B cell (primary cell): Measurements from ENCODE around the gene MYH11. TPM values are rescaled to one million over a fixed set of nuclear protein-coding genes. Genes with fewer than 3 reads are reported as not detected.

Experiments used
- ATAC-seq: fragments of 200-7000 bp; cut with Tn5 transposase; one replicate; pipeline ENCODE4 v1.10.0; 2021; ENCODE audit warnings: low read depth, mild to moderate bottlenecking, moderate number of reproducible peaks, moderate library complexity
- CTCF ChIA-PET: fragments of 350-600 bp; sonication (Branson Sonifier 250); formaldehyde crosslinking; loops from one replicate; lab custom pipeline; 2021; ENCODE audit warnings: antibody characterized with exemption, inconsistent platforms; lab: Charles Lee
- POLR2A ChIA-PET: fragments of 350-600 bp; sonication (Branson Sonifier 250); formaldehyde crosslinking; loops from one replicate; lab custom pipeline; 2021; ENCODE audit warnings: antibody characterized with exemption; lab: Charles Lee
- DNase-seq: peaks from one replicate; pipeline ENCODE4 v3.0.0; 2013
- H2AFZ ChIP-seq: 2 replicates; pipeline ENCODE4 v1.6.1; 2012; ENCODE audit warnings: mild to moderate bottlenecking, low read depth, low read length; ENCODE audit not compliant: insufficient read depth, poor library complexity, severe bottlenecking
- H3K27ac ChIP-seq, 2 donors: 1 replicate in 1 of 2; 2 replicates in 1 of 2; pipeline ENCODE4 v1.5.1; 2012 to 2013; ENCODE audit warnings: low read length in 2 of 2, mild to moderate bottlenecking in 2 of 2, moderate library complexity in 1 of 2
- H3K27me3 ChIP-seq, 4 experiments: fragments of 200-600 bp in 1 of 4; sonication (generic) in 1 of 4; replicated peaks in 1 of 4; 1 replicate in 2 of 4; 2 replicates in 2 of 4; pipeline versions ENCODE4 v1.6.1 to v1.7.0; 2013 to 2016; ENCODE audit warnings: low read length in 3 of 4, mild to moderate bottlenecking in 2 of 4, mixed read lengths in 1 of 4, moderate library complexity in 1 of 4; ENCODE audit not compliant: insufficient read depth in 4 of 4, control insufficient read depth in 3 of 4; ENCODE audit errors: control extremely low read depth in 1 of 4
- H3K36me3 ChIP-seq, 2 experiments: replicated peaks in 1 of 2; 1 replicate in 1 of 2; 2 replicates in 1 of 2; pipeline versions ENCODE4 v1.6.1 to v1.7.1; 2013; ENCODE audit warnings: low read length in 1 of 2; ENCODE audit not compliant: insufficient read depth in 2 of 2, control insufficient read depth in 1 of 2; ENCODE audit errors: control extremely low read depth in 1 of 2, extremely low read depth in 1 of 2
- H3K4me1 ChIP-seq, 2 donors: fragments of 200-600 bp in 1 of 2; sonication (generic) in 1 of 2; 1 replicate in 1 of 2; 2 replicates in 1 of 2; pipeline versions ENCODE4 v1.5.1 to v1.6.1; 2013 to 2017; ENCODE audit warnings: low read length in 2 of 2; ENCODE audit not compliant: control insufficient read depth in 2 of 2, insufficient read depth in 2 of 2
- H3K4me2 ChIP-seq: replicated peaks from 2 replicates; pipeline ENCODE3; 2012; ENCODE audit warnings: mild to moderate bottlenecking, low read depth, low read length; ENCODE audit not compliant: poor library complexity, severe bottlenecking
- H3K4me3 ChIP-seq, 5 experiments: fragments of 200-600 bp in 1 of 5; sonication (generic) in 1 of 5; 1 replicate in 3 of 5; 2 replicates in 2 of 5; pipeline versions ENCODE4 v1.5.1 to v1.7.0; 2011 to 2016; ENCODE audit warnings: low read length in 4 of 5, mild to moderate bottlenecking in 4 of 5, low read depth in 2 of 5, control low read depth in 1 of 5, moderate library complexity in 1 of 5; ENCODE audit not compliant: insufficient read depth in 1 of 5; ENCODE audit errors: control extremely low read depth in 1 of 5, extremely low read depth in 1 of 5
- H3K79me2 ChIP-seq: fragments of 200-600 bp; sonication (generic); one replicate; pipeline ENCODE4 v1.6.0; 2016; ENCODE audit warnings: low read length; ENCODE audit not compliant: control insufficient read depth, insufficient read depth
- H3K9ac ChIP-seq: fragments of 200-600 bp; sonication (generic); 2 replicates; pipeline ENCODE4 v1.6.1; 2017; ENCODE audit warnings: mild to moderate bottlenecking, low read length, moderate library complexity
- H3K9me3 ChIP-seq, 3 donors: one replicate each; pipeline versions ENCODE4 v1.6.1 to v1.7.1; 2013; ENCODE audit warnings: low read length in 2 of 3; ENCODE audit not compliant: control insufficient read depth in 2 of 3, insufficient read depth in 1 of 3; ENCODE audit errors: control extremely low read depth in 1 of 3
- H4K20me1 ChIP-seq: 2 replicates; pipeline ENCODE4 v1.6.0; 2012; ENCODE audit warnings: mild to moderate bottlenecking, low read length; ENCODE audit not compliant: insufficient read depth, control insufficient read depth, poor library complexity, severe bottlenecking
- H3K27ac Mint-ChIP-seq: one replicate; pipeline ENCODE4 v1.8.0; 2021; ENCODE audit warnings: mixed read lengths
- H3K27me3 Mint-ChIP-seq: one replicate; pipeline ENCODE4 v1.8.0; 2021; ENCODE audit warnings: mixed read lengths
- H3K4me1 Mint-ChIP-seq: one replicate; pipeline ENCODE4 v1.8.0; 2021; ENCODE audit warnings: mixed read lengths
- H3K4me3 Mint-ChIP-seq: one replicate; pipeline ENCODE4 v1.8.0; 2021; ENCODE audit warnings: mixed read lengths
- H3K9me3 Mint-ChIP-seq: one replicate; pipeline ENCODE4 v1.8.0; 2022; ENCODE audit warnings: mixed read lengths; ENCODE audit not compliant: insufficient read depth
- CTCF ChIP-seq: fragments of 200-600 bp; IDR thresholded peaks from one replicate; pipeline ENCODE4 v1.8.0; 2022; ENCODE audit warnings: antibody characterized with exemption, mild to moderate bottlenecking
- EZH2 ChIP-seq: IDR thresholded peaks from 2 replicates; pipeline ENCODE4 v1.6.1; 2012; ENCODE audit warnings: borderline replicate concordance, low read depth, mild to moderate bottlenecking, moderate library complexity, low read length; ENCODE audit not compliant: insufficient read depth, poor library complexity, severe bottlenecking
- WGBS: methylation state at CpG from one replicate; pipeline ENCODE4 v1.1.5; 2013; ENCODE audit warnings: missing lambda C conversion rate; ENCODE audit not compliant: insufficient coverage; 5-methylcytosine and 5-hydroxymethylcytosine counted together
- intact Hi-C: fragments of 100-400 bp; cut with micrococcal nuclease; formaldehyde crosslinking; loops from one replicate; pipeline ENCODE4 v1.10.0; 2022
- polyA plus RNA-seq: library from polyadenylated mRNA; depleted of rRNA; stranded (reverse); fragments of >200 nt; gene quantifications from 2 replicates; pipeline ENCODE4 v1.2.3, GENCODE V29; 2012
- total RNA-seq, 2 donors: library from RNA; stranded (reverse); fragments of 120-200 nt in 1 of 2; gene quantifications; 1 replicate in 1 of 2; 2 replicates in 1 of 2; pipeline versions ENCODE4 v1.2.3 to v1.2.4, GENCODE V29; 2013 to 2022

Gene MYH11
- total and polyA plus RNA-seq, 2 donors (not counting 1 experiment from before 2014, with no cell fraction given): 0.05 to 0.16 TPM

- H3K27ac Mint-ChIP-seq: no peak overlapping the region
- H3K9me3 ChIP-seq: peaks cover 0 to 4% (median 0%) of the 10 kb centered on the region in 3 donors
- no peaks in the 10 kb centered on the region for H3K79me2 ChIP-seq
- H3K4me2 ChIP-seq: no peak overlapping the region
- H3K4me1 ChIP-seq: peaks cover 3 to 5% of the 10 kb centered on the region in 2 donors
- no peak overlapping the region for H2AFZ ChIP-seq
- H3K9me3 Mint-ChIP-seq: no peaks in the 10 kb centered on the region
- no peak for TF ChIP-seq EZH2
- TF ChIP-seq CTCF: no peak
- no peak overlapping the region for H3K27ac ChIP-seq
- intact Hi-C loops: no loop called here
- no peaks in the 10 kb centered on the region for H3K36me3 ChIP-seq
- H3K27me3 ChIP-seq: no peaks in the 10 kb centered on the region
- ATAC-seq (no peak), DNase-seq (no peak)
- ChIA-PET CTCF (no interaction called here), POLR2A (no interaction called here)
- no peak overlapping the region for H3K4me3 Mint-ChIP-seq
- H3K4me1 Mint-ChIP-seq: peaks cover 18% of the 10 kb centered on the region
- no peaks in the 10 kb centered on the region for H4K20me1 ChIP-seq
- WGBS: 100% methylated on average over 3 of the region's 5 CpGs
- H3K27me3 Mint-ChIP-seq: no peaks in the 10 kb centered on the region
- no peak overlapping the region for H3K4me3 ChIP-seq
- no peak overlapping the region for H3K9ac ChIP-seq
Observed at GRCh38 chr16:15903960-15904359, 47.1 kb upstream of the MYH11 start.

- WGBS: 66% methylated on average over 3 of the region's 6 CpGs
- intact Hi-C loops: no loop called here
- Mint-ChIP-seq H3K9me3 (no peaks in the 10 kb centered on the region), H3K4me1 (peaks cover 11% of the 10 kb centered on the region), H3K27me3 (no peaks in the 10 kb centered on the region), H3K27ac (no peak overlapping the region), H3K4me3 (no peak overlapping the region)
- TF ChIP-seq EZH2 (no peak), CTCF (no peak)
- Histone ChIP-seq H3K4me2 (no peak overlapping the region), H3K27me3 (no peaks in the 10 kb centered on the region), H2AFZ (no peak overlapping the region), H3K9ac (no peak overlapping the region), H3K79me2 (no peaks in the 10 kb centered on the region), H4K20me1 (no peaks in the 10 kb centered on the region), H3K36me3 (no peaks in the 10 kb centered on the region), H3K9me3 (no peaks in the 10 kb centered on the region), H3K27ac (no peak overlapping the region), H3K4me1 (peaks cover 5% of the 10 kb centered on the region in 2 donors), H3K4me3 (no peak overlapping the region)
- ChIA-PET POLR2A (no interaction called here), CTCF (no interaction called here)
- DNase-seq: no peak
- ATAC-seq: no peak
Observed at GRCh38 chr16:15900901-15901500, 44.2 kb upstream of the MYH11 start.
